ENCODE data around the gene HSDL2. TPM values are rescaled to one million over a fixed set of nuclear protein-coding genes. Genes with fewer than 3 reads are reported as not detected.

HSDL2 gene
- total RNA-seq: 270 TPM
- long read RNA-seq, transcript HSDL2-202 (11 exons, 3,350 nt): major isoform, 223 of 260 reads
- long read RNA-seq, transcript HSDL2-201 (9 exons, 2,983 nt): minor isoform, 7 of 260 reads
- long read RNA-seq, partial matches to known transcripts: 8 of 260 reads
- long read RNA-seq, other reads (novel, unspliced or antisense): 22 of 260 reads

- ATAC-seq (peak; percentile 54), DNase-seq (ENCODE audit: missing footprints) (no peak)
- intact Hi-C loops (cut with DNase I): no loop called here
Measured at GRCh38 chr9:112380102-112380824, at the start of gene HSDL2. Gene HSDL2 (plus strand): TSS chr9:112380108. CDS start chr9:112380164, 56 bp downstream.

GRCh38 chr9:112331674-112331952, 48.3 kb upstream of the HSDL2 start:
- DNase-seq (ENCODE audit: missing footprints) (no peak), ATAC-seq (no peak)
- intact Hi-C loops (cut with DNase I): loop anchor here (5.0 kb wide), 2 partner anchors 164 to 434 kb away; partner anchors contain the start of gene UGCG

GRCh38 chr9:112332214-112332613, 47.7 kb upstream of the HSDL2 start:
- no peak for ATAC-seq
- intact Hi-C loops (cut with DNase I): loop anchor here (2.0 to 5.0 kb wide), 3 partner anchors 47 to 435 kb away; partner anchors contain the start of gene UGCG

GRCh38 chr9:112332674-112332976, 47.3 kb upstream of the HSDL2 start:
- intact Hi-C loops (cut with DNase I): loop anchor here (2.0 to 5.0 kb wide), 3 partner anchors 46 to 435 kb away; partner anchors contain the start of gene UGCG
- no peak for ATAC-seq

More at GRCh38 chr9:112332214-112332613, 47.7 kb upstream of the HSDL2 start:
- no peak for DNase-seq (ENCODE audit: missing footprints)

GRCh38 chr9:112332977-112333638, 46.8 kb upstream of the HSDL2 start, which contains the start of gene PTBP3:
Gene PTBP3 (minus strand): TSS chr9:112333619. CDS start chr9:112297865, 35,754 bp downstream.
- DNase-seq (ENCODE audit: missing footprints): peak; percentile 92
- ATAC-seq: peak; percentile 79
- intact Hi-C loops (cut with DNase I): loop anchor here (1.0 to 5.0 kb wide), 4 partner anchors 46 to 436 kb away; partner anchors contain the start of gene UGCG

More at GRCh38 chr9:112332674-112332976, 47.3 kb upstream of the HSDL2 start:
- no peak for DNase-seq (ENCODE audit: missing footprints)

GRCh38 chr9:112333639-112334431, 46.1 kb upstream of the HSDL2 start:
- DNase-seq (ENCODE audit: missing footprints): peak; percentile 98
- peak; percentile 96 for ATAC-seq
- intact Hi-C loops (cut with DNase I): loop anchor here (1.0 to 5.0 kb wide), 4 partner anchors 45 to 437 kb away; partner anchors contain the start of gene UGCG

GRCh38 chr9:112334432-112334841, 45.5 kb upstream of the HSDL2 start:
- intact Hi-C loops (cut with DNase I): loop anchor here (5.0 kb wide), 2 partner anchors 167 to 437 kb away; partner anchors contain the start of gene UGCG
- no peak for ATAC-seq

GRCh38 chr9:112337547-112337946, 42.4 kb upstream of the HSDL2 start:
- no peak for DNase-seq (ENCODE audit: missing footprints)
- intact Hi-C loops (cut with DNase I): no loop called here
- no peak for ATAC-seq

More at GRCh38 chr9:112334432-112334841, 45.5 kb upstream of the HSDL2 start:
- no peak for DNase-seq (ENCODE audit: missing footprints)

- intact Hi-C loops (cut with DNase I): no loop called here
- DNase-seq (ENCODE audit: missing footprints): no peak
- no peak for ATAC-seq
Measured at GRCh38 chr9:112338561-112338960, 41.3 kb upstream of the HSDL2 start.

- intact Hi-C loops (cut with DNase I): no loop called here
- DNase-seq (ENCODE audit: missing footprints) (no peak), ATAC-seq (no peak)
Measured at GRCh38 chr9:112339886-112340285, 40.0 kb upstream of the HSDL2 start.

- no peak for DNase-seq (ENCODE audit: missing footprints)
- intact Hi-C loops (cut with DNase I): no loop called here
- ATAC-seq: no peak
Measured at GRCh38 chr9:112341730-112342129, 38.2 kb upstream of the HSDL2 start.

- peak; percentile 95 for DNase-seq (ENCODE audit: missing footprints)
- ATAC-seq: peak; percentile 86
- intact Hi-C loops (cut with DNase I): no loop called here
Measured at GRCh38 chr9:112348257-112349007, 31.5 kb upstream of the HSDL2 start.

- DNase-seq (ENCODE audit: missing footprints) (no peak), ATAC-seq (no peak)
- intact Hi-C loops (cut with DNase I): no loop called here
Measured at GRCh38 chr9:112349008-112349333, 30.9 kb upstream of the HSDL2 start.

GRCh38 chr9:112351184-112351583, 28.7 kb upstream of the HSDL2 start:
- ATAC-seq (no peak), DNase-seq (ENCODE audit: missing footprints) (no peak)
- intact Hi-C loops (cut with DNase I): no loop called here

- intact Hi-C loops (cut with DNase I): no loop called here
- ATAC-seq (no peak), DNase-seq (ENCODE audit: missing footprints) (no peak)
Measured at GRCh38 chr9:112352209-112352608, 27.7 kb upstream of the HSDL2 start.

GRCh38 chr9:112354081-112354743, 25.7 kb upstream of the HSDL2 start:
- no peak for ATAC-seq
- no peak for DNase-seq (ENCODE audit: missing footprints)
- intact Hi-C loops (cut with DNase I): no loop called here

GRCh38 chr9:112355427-112355897, 24.4 kb upstream of the HSDL2 start:
- intact Hi-C loops (cut with DNase I): no loop called here
- DNase-seq (ENCODE audit: missing footprints) (no peak), ATAC-seq (no peak)

Data from Right ventricle myocardium inferior (tissue), 1 donor.